Activated T-cell treated with anti-CD3 and anti-CD28 coated beads, Interleukin-2, amount 50 U/mL, for 1 hour (primary cell): Measurements from ENCODE around the gene WBP1L.

Experiments
- DNase-seq: peaks from one replicate; pipeline ENCODE4 v3.0.0-alpha.2; 2020

WBP1L gene

DNA sequence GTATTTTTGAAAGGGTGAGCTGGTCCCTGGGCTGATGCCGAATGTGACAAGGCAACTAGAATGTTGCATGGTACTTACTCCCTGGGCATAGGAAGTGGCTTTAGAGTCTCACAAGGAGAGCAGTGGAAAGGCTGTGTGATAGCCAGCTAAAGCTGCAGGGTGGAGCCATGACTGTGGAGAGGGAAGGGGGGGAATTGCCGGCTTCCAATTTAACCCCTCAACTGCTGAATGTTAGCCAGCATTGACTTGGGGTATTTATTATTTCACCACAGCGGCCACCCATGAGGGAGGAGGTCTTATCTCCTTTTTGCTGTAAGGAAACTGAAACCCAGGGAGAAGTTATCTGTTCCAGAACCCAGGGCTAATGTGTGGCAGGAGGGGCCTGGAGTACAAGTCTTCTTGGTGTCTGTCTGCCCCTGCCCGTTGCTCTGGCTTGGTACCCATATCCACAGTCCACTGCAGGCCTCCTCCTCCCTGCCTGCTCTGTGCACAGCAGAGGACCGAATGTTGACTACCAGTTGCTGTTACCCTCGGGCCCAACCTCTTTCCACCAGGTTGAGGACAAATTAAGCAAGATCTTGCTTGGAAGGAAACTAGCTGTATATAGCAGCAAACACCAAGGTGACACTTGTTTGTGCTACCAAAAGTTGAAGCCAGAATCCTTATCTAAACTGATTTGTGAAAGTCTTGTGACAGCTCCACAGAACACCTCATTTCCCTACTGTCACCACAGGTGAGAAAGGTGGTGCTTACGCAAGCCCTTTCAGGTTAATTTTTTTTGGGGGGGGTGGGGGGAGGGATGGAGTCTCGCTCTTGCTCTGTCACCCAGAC, 37.6 kb downstream of the WBP1L start:
- DNase-seq = no peak

DNA sequence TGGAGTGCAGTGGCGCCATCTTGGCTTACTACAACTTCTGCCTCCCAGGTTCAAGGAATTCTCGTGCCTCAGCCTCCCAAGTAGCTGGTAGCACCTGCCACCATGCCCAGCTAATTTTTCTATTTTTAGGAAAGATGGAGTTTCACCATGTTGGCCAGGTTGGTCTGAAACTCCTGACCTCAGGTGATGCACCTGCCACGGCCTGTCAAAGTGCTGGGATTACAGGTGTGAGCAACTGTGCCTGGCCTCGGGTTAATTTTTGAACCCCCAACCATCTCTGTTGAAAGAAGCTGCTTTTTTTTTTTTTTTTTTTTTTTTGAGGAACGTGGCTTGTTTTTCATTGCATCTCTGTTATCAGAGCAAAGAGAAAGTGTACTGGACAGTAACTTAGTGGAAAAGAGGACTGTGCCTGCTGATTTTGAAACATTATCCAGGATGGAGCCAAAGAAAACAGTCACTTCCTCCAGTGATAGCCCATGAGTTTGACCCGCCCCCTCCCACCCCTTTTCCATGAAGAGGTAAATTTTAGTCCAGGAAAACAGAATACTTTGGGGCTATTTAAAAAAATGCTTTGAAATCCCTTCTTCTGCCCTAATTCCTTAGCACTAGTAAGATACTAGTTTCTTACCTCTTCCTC, 38.3 kb downstream of the WBP1L start:
- no peak for DNase-seq

DNA sequence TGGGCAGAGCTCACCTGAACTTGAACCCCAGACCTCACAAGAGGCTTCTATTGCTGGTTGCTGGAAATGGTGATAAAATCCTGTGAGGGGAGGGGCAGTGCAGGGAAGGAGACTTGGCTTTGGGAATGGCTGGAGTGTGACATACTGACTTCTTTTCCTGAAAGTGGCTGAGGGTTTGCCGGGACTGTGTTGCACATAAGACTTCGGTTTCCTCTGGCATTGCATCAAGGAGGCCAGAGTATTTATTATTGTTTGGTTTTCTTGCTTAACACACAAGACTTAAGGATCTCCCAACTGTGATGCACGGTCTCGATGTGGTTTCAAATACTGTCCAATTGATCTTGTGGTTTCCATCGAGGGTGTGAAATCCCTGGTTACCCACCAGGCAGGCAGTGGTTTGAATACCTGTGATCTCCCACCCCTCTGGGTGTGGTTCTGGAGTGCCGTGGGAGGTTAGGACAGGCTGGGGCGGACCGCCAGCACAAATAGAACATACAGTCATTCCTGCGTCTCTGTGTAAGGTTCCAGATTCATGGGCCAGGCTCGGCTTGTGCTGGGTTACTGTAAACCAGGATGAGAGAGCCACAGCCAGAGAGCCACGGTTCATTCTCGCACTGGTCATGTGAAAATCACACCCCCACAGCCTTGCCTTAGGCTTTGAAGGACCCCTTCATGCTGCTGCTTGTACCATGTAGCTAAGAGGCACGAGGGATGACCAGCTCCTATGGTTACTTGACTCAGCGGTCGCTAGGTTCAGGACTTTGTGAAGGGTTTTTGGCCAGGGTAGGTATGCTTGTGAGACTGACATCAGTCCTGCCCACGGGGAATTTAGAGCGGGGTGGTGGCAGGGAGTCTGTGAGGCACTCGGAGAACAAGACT, 39.2 kb downstream of the WBP1L start:
- DNase-seq = no peak

DNA sequence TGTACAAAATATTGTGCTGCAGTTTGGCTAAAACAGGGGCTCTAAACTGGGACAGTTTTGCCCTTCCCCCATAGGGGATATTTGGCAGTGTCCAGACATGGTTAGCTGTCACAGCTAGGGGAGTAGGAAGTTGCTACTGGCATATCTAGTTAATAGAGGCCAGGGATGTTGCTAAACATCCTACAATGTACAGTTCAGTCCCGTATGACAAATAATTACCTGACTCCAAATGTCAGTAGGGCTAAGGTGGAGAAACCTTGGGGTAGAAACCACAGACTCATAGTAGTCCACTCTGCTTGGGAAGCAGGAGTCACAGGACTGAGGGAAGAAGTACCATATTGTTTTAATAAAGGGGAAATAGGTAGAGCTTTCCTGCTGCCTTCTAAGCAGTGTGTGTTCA, 39.8 kb downstream of the WBP1L start:
- no peak for DNase-seq

DNA sequence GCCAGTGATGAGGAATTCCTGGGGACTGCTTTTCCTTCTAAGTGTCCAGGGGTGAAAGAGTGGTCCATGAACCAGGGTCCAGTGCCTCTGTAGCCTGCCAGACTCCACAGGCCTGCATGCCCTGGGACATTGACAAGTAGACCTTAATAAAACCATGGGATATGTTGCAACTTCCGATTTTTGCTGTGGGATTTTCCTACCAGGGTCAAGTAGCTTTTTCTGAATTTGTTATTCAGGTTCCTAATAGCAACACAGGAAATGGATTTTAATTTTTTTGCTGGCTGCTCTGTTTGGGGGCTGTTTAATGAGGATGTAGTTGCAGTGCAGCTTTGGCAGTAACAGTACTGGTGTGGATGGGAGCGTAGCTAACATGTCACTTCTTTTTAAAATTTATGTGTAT, 42.1 kb downstream of the WBP1L start:
- no peak for DNase-seq

DNA sequence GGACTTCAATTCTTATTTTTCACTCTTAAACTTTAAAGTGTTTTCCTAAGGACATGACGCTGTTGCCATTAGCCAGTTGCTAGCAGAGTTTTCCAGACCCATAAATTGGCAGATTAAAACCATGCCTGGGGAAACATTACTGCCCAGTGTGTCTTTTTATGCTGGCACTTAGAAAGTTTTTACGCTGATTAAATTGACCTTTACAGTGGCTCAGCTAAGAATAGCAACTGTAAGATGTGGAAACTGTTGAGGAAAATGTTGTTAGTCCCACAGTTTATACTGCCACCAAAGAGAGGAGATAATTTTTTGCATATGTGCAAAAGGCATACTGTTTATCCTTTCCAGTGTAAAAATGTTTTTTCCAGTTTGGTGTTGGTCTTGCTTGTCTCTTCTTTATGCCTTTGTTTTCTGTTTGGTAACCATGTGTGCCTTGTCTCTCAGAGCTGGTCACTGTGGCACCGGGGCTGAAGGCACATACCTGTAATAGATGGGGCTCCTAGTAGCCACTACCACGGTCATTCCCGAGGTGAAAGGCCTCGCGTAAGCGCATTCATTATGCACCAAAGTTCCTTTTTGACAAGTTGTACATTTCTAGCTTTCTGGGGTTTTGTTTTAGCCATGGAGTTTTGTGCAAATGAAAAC, 48.1 kb downstream of the WBP1L start:
- DNase-seq = no peak

DNA sequence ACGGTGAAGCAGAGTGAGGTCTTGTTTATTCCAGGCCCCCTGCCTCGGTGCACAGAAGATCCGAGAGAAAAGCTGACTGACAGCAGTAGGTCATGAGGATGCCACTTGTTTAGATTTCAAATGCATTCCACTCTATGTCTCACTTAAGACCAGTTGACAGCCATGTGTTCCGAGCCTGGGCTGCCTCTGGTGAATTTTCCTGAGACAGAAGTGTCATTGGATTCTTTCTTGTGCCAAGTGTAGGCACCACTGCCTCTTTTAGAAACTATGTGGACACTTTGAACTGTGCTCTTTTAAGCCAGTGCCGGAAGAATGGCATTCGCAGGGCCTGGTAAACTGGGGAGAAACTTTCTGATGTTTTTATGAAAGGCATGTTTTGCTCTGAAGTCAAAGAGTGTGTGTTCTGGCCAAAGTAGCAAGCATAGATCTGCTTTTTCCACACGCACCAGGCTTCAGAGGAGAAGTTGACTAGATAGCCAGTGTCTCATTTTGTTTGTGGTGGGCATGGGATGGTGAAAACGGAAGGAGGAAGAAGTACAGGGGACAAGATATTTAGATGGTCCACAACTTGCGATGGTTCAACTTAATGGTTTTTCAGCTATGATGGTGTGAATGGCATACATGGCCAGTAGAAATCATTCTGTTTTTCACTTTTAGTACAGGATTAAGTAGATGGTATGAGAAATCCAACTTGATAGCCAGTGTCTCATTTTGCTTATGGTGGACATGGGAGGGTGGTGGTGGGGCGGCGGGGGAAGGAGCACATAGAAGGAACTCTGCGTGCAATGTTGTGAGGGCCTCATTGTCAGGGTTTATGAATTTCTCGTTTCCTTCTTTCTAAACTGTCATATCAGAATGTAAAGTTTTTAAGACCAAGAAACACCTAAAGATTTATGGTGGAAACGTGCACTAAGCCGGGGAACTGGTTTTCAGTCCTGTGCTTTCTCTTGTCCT, 52.0 kb downstream of the WBP1L start:
- DNase-seq = no peak

DNA sequence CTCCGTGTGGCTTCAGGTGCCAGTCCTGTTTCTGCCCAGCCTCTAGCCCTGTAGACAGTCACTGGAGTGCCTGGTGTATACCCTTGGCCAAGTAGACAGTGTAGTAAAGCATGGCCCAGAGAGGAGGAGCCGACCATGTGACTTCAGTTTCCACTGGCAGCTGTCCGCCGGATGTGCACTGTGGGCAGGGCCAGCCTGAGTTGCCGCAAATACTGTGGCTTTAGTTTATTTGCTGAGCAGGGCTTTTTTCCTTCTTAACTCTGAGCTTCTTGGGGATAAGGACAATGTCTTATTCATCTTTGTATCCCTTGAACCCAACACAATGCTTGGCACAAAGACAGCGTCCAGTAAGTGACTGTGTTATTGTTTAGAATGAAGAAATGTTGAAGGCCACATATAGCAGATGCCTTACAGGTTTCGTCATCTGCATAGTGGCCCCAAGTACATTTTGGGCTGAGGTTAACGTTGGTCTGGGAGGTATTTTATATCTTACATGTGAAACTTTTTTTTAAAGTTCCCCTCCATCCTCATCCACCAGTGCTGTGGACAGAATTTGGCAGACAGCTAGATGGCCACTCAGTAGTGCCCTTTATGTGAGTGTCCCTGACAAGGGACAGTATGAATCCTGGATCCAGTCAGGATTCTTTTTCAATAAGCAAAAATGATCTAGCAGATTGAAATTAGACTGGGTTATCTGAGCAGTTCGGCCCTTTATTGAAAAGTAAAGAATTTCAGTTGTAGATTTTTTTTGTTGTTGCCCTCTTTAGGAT, 52.8 kb downstream of the WBP1L start:
- DNase-seq = peak; percentile 39

DNA sequence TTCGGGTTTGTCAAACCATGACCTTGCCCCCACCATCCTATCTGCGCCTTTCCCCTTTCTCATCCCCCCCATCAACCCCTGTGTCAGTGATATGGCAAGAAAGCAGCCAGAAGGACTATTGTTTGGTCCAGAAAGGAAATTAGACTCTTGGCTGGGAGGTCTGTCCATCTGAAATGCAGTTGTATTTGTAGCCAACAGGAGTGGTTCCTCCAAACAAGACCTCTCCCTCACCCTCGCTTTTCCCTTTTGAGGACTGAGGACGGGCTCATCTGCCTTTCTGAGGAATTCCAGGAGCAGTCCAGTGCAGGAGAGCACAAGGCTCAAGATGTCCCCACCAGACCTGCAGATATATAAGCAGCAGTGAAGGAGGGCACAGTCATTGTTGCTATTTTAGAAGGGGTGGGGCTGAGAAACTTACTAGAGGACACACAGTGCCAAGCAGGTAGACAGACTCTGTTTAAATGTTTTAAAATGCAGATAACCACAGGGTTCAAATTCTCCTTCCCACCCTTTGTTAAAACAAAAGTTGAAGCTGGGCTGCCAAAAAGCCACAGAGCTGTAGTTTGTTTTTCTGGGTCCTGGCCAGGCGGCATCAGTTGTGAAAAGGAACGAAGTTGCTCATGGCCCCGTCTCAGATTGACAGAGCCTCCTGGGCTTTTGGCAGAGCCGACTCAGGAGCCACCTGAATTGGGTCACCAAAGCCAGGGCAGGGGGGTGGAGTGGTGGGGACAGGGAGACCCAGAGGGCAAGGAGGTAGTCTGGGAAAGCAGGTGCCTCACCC, 56.1 kb downstream of the WBP1L start:
- no peak for DNase-seq

DNA sequence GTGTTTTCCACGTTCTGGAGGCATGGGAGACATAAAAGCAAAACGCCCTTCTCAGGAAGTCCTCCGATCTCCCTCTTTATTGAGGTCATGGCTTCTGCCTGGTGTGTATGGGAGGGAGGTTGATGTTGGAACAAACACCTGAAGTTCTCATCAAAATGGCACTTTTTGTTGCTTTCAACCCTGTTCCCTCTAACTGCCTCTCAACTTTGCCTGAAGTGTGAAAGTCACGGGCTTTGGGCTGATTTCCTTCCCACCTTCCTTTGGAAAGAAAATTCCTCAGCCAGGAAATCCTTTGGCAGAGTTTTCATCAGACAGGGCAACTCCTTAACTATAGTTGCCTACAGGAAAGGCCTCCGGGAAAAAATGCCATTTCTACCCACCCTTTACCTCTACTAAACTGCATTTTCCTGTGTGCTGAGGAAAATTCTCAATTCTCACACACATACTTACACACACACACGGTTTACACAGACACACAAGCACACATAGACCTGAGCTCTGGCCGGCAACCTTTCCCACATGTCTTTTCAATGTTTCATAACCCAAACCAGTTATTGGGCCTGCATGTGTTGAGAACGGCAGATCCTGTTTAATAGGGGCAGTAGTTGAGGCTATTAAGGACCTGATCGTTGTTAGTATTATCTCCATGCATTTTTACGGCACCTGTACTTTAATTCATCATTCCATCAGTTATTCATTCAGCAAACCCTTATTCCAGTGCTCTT, 57.0 kb downstream of the WBP1L start:
- no peak for DNase-seq

DNA sequence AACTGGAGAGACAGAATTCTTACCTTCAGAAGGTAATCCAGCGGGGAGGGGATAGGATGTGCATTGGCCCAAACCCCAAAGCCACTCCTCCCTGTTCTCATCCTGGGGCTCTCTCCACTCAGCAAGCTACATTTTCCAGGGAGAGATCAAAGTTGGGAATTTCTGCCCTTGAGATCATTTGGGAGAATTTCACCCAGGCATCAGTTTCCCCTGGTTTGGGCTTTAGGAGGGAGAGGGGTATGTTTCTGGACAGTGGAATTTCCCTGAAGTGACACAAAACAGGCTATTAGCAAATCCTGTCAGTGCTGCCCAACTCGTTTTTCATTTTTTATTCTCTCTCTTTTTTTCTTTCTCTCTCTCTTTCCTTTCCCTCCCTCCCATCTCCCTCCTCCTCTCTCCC, 57.7 kb downstream of the WBP1L start:
- DNase-seq = no peak

DNA sequence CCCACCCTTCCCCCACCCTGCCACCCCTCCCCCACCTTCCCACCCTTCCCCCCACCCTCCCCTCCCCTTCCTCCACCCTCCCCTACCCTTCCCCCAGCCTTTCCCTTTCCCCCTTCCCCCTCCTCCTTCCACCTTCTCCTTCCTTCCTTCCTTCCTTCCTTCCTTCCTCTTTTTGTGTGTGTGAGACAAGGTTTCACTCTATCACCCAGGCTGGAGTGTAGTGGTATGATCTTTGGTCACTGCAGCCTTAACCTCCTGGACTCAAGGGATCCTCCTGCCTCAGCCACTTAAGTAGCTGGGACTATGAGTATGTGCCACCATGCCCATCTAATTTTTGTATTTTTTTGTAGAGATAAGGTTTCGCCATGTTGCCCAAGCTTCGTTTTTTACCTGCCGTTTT, 58.2 kb downstream of the WBP1L start:
- DNase-seq = no peak

DNA sequence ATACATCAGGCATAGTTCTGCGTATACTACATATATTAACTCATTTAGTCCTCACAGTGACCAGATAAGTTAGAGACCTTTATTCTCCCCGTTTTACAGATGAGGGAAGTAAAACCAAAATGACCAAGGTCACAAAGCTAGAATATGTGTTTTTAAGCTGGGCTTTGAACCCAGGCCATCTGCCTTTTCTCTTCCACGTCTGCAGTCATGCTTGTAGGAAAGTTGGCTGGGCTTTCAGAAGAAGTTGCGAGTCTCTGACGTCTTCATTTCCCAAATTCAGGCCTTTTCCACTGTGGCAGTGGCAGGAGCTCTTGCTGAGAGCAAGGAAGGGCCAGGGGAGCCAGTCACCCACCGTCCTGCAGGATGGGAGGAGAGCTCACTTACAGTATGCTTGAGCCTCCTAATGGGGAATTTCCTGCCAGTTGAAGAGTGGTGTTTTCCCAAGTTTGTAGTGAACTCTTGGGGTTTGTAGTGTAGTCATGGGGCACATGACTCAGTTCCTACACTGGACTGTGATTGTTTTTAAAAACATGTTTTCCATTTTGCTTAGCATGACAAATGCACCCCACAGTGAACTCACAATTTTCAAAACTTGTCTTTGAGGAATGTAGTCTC, 59.3 kb downstream of the WBP1L start:
- DNase-seq = no peak

DNA sequence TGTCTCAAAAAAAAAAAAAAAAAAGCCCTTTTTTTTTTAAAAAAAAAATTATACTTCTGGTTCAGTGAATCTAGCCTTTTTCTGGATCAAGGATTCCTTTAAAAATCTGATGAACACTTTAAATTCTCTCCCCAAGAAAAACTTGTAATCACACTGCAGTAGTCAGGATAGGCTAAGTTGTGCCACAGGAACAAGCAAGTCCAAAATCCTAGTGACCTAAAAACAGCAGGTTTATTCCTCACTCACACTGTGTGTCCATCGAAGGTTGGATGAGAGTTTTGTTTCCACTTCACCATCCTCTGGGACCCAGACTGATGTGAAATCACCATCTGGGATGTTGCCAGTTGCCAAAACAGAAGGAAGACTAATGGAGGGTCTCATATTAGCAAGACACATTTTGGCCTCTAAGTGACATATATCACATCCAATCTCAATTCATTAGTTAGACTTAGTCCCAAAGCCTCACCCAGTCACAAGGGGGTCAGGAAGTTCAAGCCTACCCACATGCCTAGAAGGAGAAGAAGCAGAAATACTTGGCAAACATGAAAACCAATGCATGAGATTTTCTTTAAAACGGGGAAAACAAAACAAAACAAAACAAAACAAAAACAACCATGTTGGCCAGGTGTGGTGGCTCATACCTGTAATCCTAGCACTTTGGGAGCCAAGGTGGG, 60.8 kb downstream of the WBP1L start:
- DNase-seq = no peak

DNA sequence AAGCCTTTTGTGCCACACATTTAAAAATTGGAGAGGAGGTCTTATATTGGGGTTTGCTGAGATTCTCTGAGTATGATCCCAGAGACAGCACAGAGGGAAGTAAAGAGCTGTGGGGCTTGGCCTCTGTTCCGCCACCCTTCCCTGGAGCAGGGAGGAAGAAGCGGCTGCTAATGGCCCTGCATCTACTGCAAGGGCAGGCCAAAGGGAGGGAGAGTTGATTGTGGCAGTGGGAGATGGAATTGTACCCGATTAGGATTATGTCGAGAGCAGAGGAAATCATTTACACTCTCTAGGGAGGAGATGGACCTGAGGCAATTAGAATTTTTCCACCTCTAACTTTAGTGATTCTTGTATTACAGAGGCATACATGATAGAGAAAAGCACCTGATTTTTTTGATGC, 64.6 kb downstream of the WBP1L start:
- DNase-seq = no peak

DNA sequence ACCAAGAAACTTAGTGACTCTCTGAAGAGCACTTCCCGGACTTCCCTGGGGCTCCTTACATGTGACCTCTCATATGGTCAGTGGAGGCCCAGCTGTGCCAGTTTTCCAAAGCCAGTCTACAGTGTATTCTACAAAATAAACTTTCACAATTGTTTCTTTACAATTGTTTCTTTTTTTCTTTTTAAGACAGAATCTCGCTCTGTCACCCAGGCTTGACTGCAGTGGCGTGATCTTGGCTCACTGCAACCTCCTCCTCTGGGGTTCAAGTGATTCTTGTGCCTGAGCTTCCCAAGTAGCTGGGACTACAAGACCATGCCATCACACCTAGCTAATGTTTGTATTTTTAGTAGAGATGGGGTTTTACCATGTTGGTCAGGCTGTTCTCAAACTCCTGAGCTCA, 67.6 kb downstream of the WBP1L start:
- no peak for DNase-seq

DNA sequence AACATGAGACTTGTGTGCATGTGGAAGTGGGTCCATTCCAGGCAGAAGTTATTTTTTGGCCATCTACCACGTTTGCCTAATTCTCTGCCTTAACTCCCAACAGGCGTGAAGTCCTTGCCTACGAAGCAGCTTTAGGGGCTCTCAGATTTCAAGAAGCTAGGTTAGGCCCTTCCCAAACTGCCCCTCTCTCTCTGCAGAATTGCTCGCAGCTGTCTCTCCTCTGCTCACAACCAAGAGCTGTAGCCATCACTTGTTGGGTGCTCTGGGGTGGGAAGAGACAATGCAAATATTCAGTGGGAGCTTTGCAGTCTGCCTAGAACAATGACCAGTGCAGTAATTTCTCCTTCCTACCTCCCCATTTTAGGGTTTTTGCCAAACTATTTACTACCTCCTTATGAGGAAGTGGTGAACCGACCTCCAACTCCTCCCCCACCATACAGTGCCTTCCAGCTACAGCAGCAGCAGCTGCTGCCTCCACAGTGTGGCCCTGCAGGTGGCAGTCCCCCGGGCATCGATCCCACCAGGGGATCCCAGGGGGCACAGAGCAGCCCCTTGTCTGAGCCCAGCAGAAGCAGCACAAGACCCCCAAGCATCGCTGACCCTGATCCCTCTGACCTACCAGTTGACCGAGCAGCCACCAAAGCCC, 68.6 kb downstream of the WBP1L start:
- no peak for DNase-seq

DNA sequence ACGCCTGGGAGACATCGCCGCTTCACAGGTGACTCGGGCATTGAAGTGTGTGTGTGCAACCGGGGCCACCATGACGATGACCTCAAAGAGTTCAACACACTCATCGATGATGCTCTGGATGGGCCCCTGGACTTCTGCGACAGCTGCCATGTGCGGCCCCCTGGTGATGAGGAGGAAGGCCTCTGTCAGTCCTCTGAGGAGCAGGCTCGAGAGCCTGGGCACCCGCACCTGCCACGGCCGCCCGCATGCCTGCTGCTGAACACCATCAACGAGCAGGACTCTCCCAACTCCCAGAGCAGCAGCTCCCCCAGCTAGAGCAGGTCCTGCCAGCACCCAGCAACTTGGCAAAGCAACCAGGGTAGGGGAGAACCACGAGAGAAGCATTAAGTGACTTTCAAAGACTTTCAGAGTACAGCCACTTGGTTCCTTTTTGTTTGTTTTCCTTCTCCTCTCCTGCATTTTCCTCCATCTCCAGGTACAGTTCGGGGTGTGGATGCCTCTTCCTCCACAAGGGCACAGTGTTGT, 69.3 kb downstream of the WBP1L start:
- DNase-seq = no peak
